Muscle layer of duodenum (tissue), 2 donors: Measurements from ENCODE around the gene GPR6.

ENCODE experiments used
- H3K27ac ChIP-seq: one replicate; pipeline ENCODE4 v1.7.0; 2013; ENCODE audit warnings: mild to moderate bottlenecking, low read length
- H3K27me3 ChIP-seq: one replicate; pipeline ENCODE4 v1.7.0; 2013; ENCODE audit warnings: low read depth, mild to moderate bottlenecking, control low read depth, low read length
- H3K36me3 ChIP-seq, 2 donors: one replicate each; pipeline ENCODE4 v1.7.0; 2013; ENCODE audit warnings: low read length in 2 of 2, control low read depth in 1 of 2, mild to moderate bottlenecking in 1 of 2; ENCODE audit not compliant: insufficient read depth in 2 of 2, control insufficient read depth in 1 of 2
- H3K4me1 ChIP-seq, 2 donors: one replicate each; pipeline ENCODE4 v1.7.0; 2013; ENCODE audit warnings: low read length in 2 of 2, mild to moderate bottlenecking in 2 of 2, control low read depth in 1 of 2, moderate library complexity in 1 of 2; ENCODE audit not compliant: insufficient read depth in 2 of 2, control insufficient read depth in 1 of 2
- H3K4me3 ChIP-seq, 2 donors: one replicate each; pipeline ENCODE4 v1.7.0; 2013; ENCODE audit warnings: low read length in 2 of 2, low read depth in 1 of 2, mild to moderate bottlenecking in 1 of 2
- H3K9me3 ChIP-seq, 2 donors: one replicate each; pipeline ENCODE4 v1.7.0; 2013; ENCODE audit warnings: low read length in 2 of 2, control low read depth in 1 of 2, mild to moderate bottlenecking in 1 of 2; ENCODE audit not compliant: control insufficient read depth in 1 of 2
- donor health status: healthy.

Gene GPR6

DNA sequence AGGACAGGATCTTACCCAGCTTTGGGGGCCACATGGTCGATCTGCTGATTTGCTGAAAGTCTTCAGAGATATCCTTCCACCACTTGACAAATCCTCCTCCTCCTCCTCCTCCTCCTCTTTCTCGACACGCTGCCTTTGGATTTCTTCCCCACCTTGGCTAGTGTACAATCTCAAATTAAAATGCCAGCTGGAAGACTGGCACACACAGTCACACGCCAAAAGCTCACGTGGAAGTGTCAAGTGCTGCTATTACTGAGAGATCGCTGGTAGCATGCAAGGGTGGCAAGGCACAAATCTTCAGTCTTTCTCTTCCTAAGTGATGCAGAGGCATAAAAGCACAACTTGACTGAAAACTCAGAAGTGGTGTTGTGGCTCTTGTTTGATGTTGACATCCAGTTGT, 35.3 kb downstream of the GPR6 start:
- Histone ChIP-seq H3K36me3 (no peaks in the 10 kb centered on the region), H3K27ac (no peak overlapping the region), H3K27me3 (no peaks in the 10 kb centered on the region), H3K4me3 (no peak overlapping the region), H3K4me1 (no peaks in the 10 kb centered on the region), H3K9me3 (no peaks in the 10 kb centered on the region)

GRCh38 chr6:110015206-110015605, 37.1 kb downstream of the GPR6 start:
- Histone ChIP-seq H3K4me3 (no peak overlapping the region), H3K4me1 (no peaks in the 10 kb centered on the region), H3K27ac (no peak overlapping the region), H3K9me3 (no peaks in the 10 kb centered on the region), H3K27me3 (no peaks in the 10 kb centered on the region), H3K36me3 (no peaks in the 10 kb centered on the region)

- H3K4me3 ChIP-seq, result no peak overlapping the region
- no peaks in the 10 kb centered on the region for H3K27me3 ChIP-seq
- no peaks in the 10 kb centered on the region for H3K4me1 ChIP-seq
Observed at GRCh38 chr6:110017306-110017705, 39.2 kb downstream of the GPR6 start.

DNA sequence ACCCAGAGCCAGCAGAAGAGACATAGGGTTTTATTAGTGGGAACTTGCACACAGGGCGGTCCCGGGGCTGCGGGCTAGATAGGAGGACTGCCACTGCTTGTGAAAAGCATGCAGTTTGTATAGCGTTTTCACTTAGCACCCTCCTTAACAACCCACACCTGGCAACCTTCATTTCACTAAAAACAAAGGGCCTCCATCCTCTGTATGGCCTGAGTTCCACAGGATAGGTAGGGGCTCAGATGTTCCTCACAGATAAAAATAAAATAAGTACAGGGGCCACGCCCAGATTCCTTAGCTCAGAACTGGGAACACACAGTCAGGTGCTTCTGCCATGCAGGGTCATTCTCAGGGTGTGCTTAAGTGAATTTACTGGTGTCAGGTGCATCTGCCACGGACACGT, 39.8 kb downstream of the GPR6 start:
- Histone ChIP-seq H3K4me3 (no peak overlapping the region), H3K36me3 (no peaks in the 10 kb centered on the region), H3K27ac (no peak overlapping the region), H3K4me1 (no peaks in the 10 kb centered on the region), H3K27me3 (no peaks in the 10 kb centered on the region), H3K9me3 (no peaks in the 10 kb centered on the region)

More at GRCh38 chr6:110017306-110017705, 39.2 kb downstream of the GPR6 start:
- no peaks in the 10 kb centered on the region for H3K36me3 ChIP-seq
- H3K9me3 ChIP-seq, result no peaks in the 10 kb centered on the region
- H3K27ac ChIP-seq, result no peak overlapping the region

GRCh38 chr6:110018486-110018885, 40.4 kb downstream of the GPR6 start:
- H3K4me1 ChIP-seq, result no peaks in the 10 kb centered on the region
- H3K27ac ChIP-seq, result no peak overlapping the region
- H3K27me3 ChIP-seq, result no peaks in the 10 kb centered on the region

DNA sequence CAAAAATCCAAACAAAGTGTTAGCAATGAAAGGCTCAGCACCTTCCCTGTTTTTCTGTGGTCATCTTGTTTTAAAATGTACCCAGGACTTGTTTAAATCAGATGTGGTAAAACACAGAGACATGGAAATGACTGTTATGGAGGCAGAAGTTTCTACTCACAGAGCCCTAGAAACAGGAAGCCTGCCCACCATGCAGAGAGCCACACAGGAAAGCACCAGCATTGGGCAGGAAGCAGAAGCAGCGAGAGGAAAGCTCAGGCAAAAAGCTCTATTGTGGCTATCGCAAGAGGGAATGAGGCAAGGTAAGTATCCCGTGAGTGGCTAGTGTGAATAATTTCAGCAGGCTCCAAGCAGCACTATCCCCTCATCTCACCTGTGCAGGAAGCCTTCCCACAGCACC, 42.8 kb downstream of the GPR6 start:
- H3K36me3 ChIP-seq, result no peaks in the 10 kb centered on the region
- H3K4me3 ChIP-seq, result no peak overlapping the region
- no peaks in the 10 kb centered on the region for H3K4me1 ChIP-seq
- no peaks in the 10 kb centered on the region for H3K27me3 ChIP-seq
- no peaks in the 10 kb centered on the region for H3K9me3 ChIP-seq
- H3K27ac ChIP-seq, result no peak overlapping the region

More at GRCh38 chr6:110018486-110018885, 40.4 kb downstream of the GPR6 start:
- Histone ChIP-seq H3K36me3 (no peaks in the 10 kb centered on the region), H3K4me3 (no peak overlapping the region), H3K9me3 (no peaks in the 10 kb centered on the region)

GRCh38 chr6:110029144-110029543, 51.0 kb downstream of the GPR6 start:
- Histone ChIP-seq H3K27me3 (no peaks in the 10 kb centered on the region), H3K36me3 (no peaks in the 10 kb centered on the region), H3K9me3 (no peaks in the 10 kb centered on the region), H3K4me1 (no peaks in the 10 kb centered on the region), H3K27ac (no peak overlapping the region), H3K4me3 (no peak overlapping the region)
